ENCODE data around the gene SLC39A11. TPM values are rescaled to one million over a fixed set of nuclear protein-coding genes. Genes with fewer than 3 reads are reported as not detected.

Gene SLC39A11
- total and polyA plus RNA-seq, 2 of the 13 experiments (the other 11 are each of a cell fraction or from before 2014, with no cell fraction given): 17.2 to 31.5 TPM

GRCh38 chr17:72749119-72749572 is 343.3 kb downstream of the SLC39A11 start (continued):
- TF ChIP-seq KAT2B (IDR thresholded peaks at IDR 0.05; ENCODE audit: borderline replicate concordance, low read depth, low read length) (no peak), SNAI1 (CRISPR knock-in tag; IDR thresholded peaks at IDR 0.05; ENCODE audit: borderline replicate concordance) (no peak), POLR2A (IDR thresholded peaks at IDR 0.05; ENCODE audit: insufficient read depth in 1 of 2, low read depth in 2 of 2, low read length in 2 of 2) (no peak), ZNF331 (CRISPR knock-in tag; IDR thresholded peaks at IDR 0.05) (0 out of 2 replicates have a peak, but pooled peaks have one; percentile 62), THYN1 (CRISPR knock-in tag; IDR thresholded peaks at IDR 0.05; ENCODE audit: borderline replicate concordance, low read depth) (no peak), KMT2B (CRISPR knock-in tag; IDR thresholded peaks at IDR 0.05) (no peak), ZNF143 (CRISPR knock-in tag; IDR thresholded peaks at IDR 0.05) (no peak), BCL3 (CRISPR knock-in tag; IDR thresholded peaks at IDR 0.05) (no peak), ATM (IDR thresholded peaks at IDR 0.05; ENCODE audit: borderline replicate concordance) (no peak), ZNF577 (CRISPR knock-in tag; IDR thresholded peaks at IDR 0.05; ENCODE audit: borderline replicate concordance, low read depth) (no peak), RCOR2 (CRISPR knock-in tag; IDR thresholded peaks at IDR 0.05) (no peak), FOSL2 (CRISPR knock-in tag; IDR thresholded peaks at IDR 0.05) (0 out of 2 replicates have a peak, but pooled peaks have one; percentile 32), ATAD3A (CRISPR knock-in tag; IDR thresholded peaks at IDR 0.05) (no peak), GLMP (CRISPR knock-in tag; IDR thresholded peaks at IDR 0.05; ENCODE audit: borderline replicate concordance) (no peak), ZBTB7A (CRISPR knock-in tag; IDR thresholded peaks at IDR 0.05) (no peak), ZNF414 (CRISPR knock-in tag; IDR thresholded peaks at IDR 0.05) (0 out of 2 replicates have a peak, but pooled peaks have one; percentile 41), DR1 (CRISPR knock-in tag; IDR thresholded peaks at IDR 0.05) (no peak), ZNF468 (CRISPR knock-in tag; IDR thresholded peaks at IDR 0.05) (no peak), ZMYM3 (CRISPR knock-in tag; IDR thresholded peaks at IDR 0.05) (peak; percentile 55), ZNF18 (CRISPR knock-in tag; IDR thresholded peaks at IDR 0.05; ENCODE audit: insufficient replicate concordance) (no peak), ZNF441 (CRISPR knock-in tag; IDR thresholded peaks at IDR 0.05; ENCODE audit: borderline replicate concordance) (no peak), KLF9 (CRISPR knock-in tag; IDR thresholded peaks at IDR 0.05; ENCODE audit: low read depth) (no peak)

Measured in HepG2 (cell line).